Panc1 (cell line): ENCODE measurements around the gene CHRNA1. TPM values are rescaled to one million over a fixed set of nuclear protein-coding genes. Genes with fewer than 3 reads are reported as not detected.

Experiments used
- total RNA-seq: library from RNA; stranded (reverse); gene quantifications from one replicate; pipeline ENCODE4 v1.2.1, GENCODE V29; 2021; ENCODE audit not compliant: unreplicated experiment

CHRNA1 gene
- total RNA-seq, 1 experiment from 2014 or later = not detected

Other genes starting within 250 kb of the CHRNA1 start
- 8.3 TPM for gene WIPF1, start 166.7 kb downstream of the CHRNA1 start, total RNA-seq
- gene CHN1, start 240.9 kb upstream of the CHRNA1 start, total RNA-seq = 20.8 TPM